H1 (cell line): ENCODE measurements around the gene SPOPL. TPM values are rescaled to one million over a fixed set of nuclear protein-coding genes. Genes with fewer than 3 reads are reported as not detected.

Experiments used
- CTCF ChIA-PET: fragments of 300-600 bp; sonication (Branson Sonifier 250); formaldehyde crosslinking; loops from one replicate; lab custom pipeline; 2021; ENCODE audit not compliant: partially characterized antibody; lab: Charles Lee
- POLR2A ChIA-PET: fragments of 300-600 bp; sonication (Branson Sonifier 250); formaldehyde crosslinking; loops from one replicate; lab custom pipeline; 2021; ENCODE audit warnings: inconsistent platforms; ENCODE audit not compliant: partially characterized antibody; lab: Charles Lee
- DNase-seq, 2 experiments: peaks; one replicate each; pipeline versions ENCODE4 v3.0.0 to v3.0.0-alpha.2; 2010 to 2022; ENCODE audit warnings: low spot score in 2 of 2, low read depth in 1 of 2, mixed read lengths in 1 of 2
- FAIRE-seq: peaks from 2 replicates; lab custom pipeline; 2011; peaks lifted over from hg19 to GRCh38; lab: Jason Lieb, UNC
- H2AFZ ChIP-seq: 2 replicates; pipeline ENCODE4 v1.8.1; 2012; ENCODE audit warnings: low read length, inconsistent platforms
- H2AK5ac ChIP-seq: 2 replicates; pipeline ENCODE4 v1.6.1; 2013; ENCODE audit warnings: low read depth, low read length
- H2BK120ac ChIP-seq: replicated peaks from 2 replicates; pipeline ENCODE3; 2013; ENCODE audit warnings: low read depth, low read length, inconsistent platforms
- H2BK12ac ChIP-seq: 2 replicates; pipeline ENCODE4 v1.6.1; 2013; ENCODE audit warnings: low read depth, low read length
- H2BK15ac ChIP-seq: 2 replicates; pipeline ENCODE4 v1.6.1; 2013; ENCODE audit warnings: low read length
- H2BK20ac ChIP-seq: 2 replicates; pipeline ENCODE4 v1.6.1; 2013; ENCODE audit warnings: low read length
- H2BK5ac ChIP-seq: 2 replicates; pipeline ENCODE4 v1.6.1; 2013; ENCODE audit warnings: low read depth, low read length
- H3K14ac ChIP-seq: 2 replicates; pipeline ENCODE4 v1.6.1; 2013; ENCODE audit warnings: inconsistent platforms; ENCODE audit not compliant: insufficient read length
- H3K18ac ChIP-seq: 2 replicates; pipeline ENCODE4 v1.6.1; 2013; ENCODE audit warnings: low read length; ENCODE audit errors: extremely low read depth
- H3K23ac ChIP-seq: 2 replicates; pipeline ENCODE4 v1.6.1; 2013; ENCODE audit warnings: inconsistent platforms; ENCODE audit not compliant: insufficient read length
- H3K23me2 ChIP-seq: 2 replicates; pipeline ENCODE4 v1.6.1; 2013; ENCODE audit warnings: low read depth, low read length
- H3K27ac ChIP-seq: 2 replicates; pipeline ENCODE4 v1.6.1; 2011; ENCODE audit warnings: low read depth, low read length, inconsistent platforms
- H3K27me3 ChIP-seq, 4 experiments: replicated peaks in 1 of 4; 1 replicate in 1 of 4; 2 replicates in 3 of 4; pipeline versions ENCODE4 v1.6.1 to v1.8.1; 2011 to 2013; ENCODE audit warnings: low read length in 3 of 4, mild to moderate bottlenecking in 3 of 4, inconsistent platforms in 2 of 4, mixed read lengths in 2 of 4, moderate library complexity in 1 of 4; ENCODE audit not compliant: control insufficient read depth in 3 of 4, insufficient read depth in 3 of 4; ENCODE audit errors: extremely low read depth in 1 of 4
- H3K36me3 ChIP-seq, 4 experiments: 2 replicates each; pipeline versions ENCODE4 v1.6.1 to v1.8.1; 2011 to 2013; ENCODE audit warnings: mild to moderate bottlenecking in 4 of 4, low read length in 3 of 4, moderate library complexity in 2 of 4, control low read depth in 1 of 4, inconsistent platforms in 1 of 4; ENCODE audit not compliant: insufficient read depth in 4 of 4, control insufficient read depth in 2 of 4
- H3K4ac ChIP-seq: replicated peaks from 2 replicates; pipeline ENCODE3; 2013; ENCODE audit warnings: low read length, low read depth, mixed read lengths, inconsistent platforms; ENCODE audit not compliant: insufficient read length
- H3K4me1 ChIP-seq, 4 experiments: replicated peaks in 1 of 4; 1 replicate in 1 of 4; 2 replicates in 3 of 4; pipeline versions ENCODE4 v1.6.1 to v1.8.1; 2011 to 2013; ENCODE audit warnings: low read length in 3 of 4, inconsistent platforms in 2 of 4, mixed read lengths in 1 of 4; ENCODE audit not compliant: insufficient read depth in 4 of 4, control insufficient read depth in 3 of 4
- H3K4me2 ChIP-seq, 2 experiments: 2 replicates each; pipeline versions ENCODE4 v1.6.1 to v1.8.1; 2011 to 2013; ENCODE audit warnings: low read depth in 2 of 2, low read length in 2 of 2, control low read depth in 1 of 2, inconsistent platforms in 1 of 2, mild to moderate bottlenecking in 1 of 2; ENCODE audit not compliant: insufficient read depth in 1 of 2
- H3K4me3 ChIP-seq, 4 experiments: fragments of 200-600, 300-600 bp in 1 of 4; sonication (generic), shearing (Covaris generic), sonication (Bioruptor Twin) in 1 of 4; 2 replicates each; pipeline versions ENCODE4 v1.5.1 to v1.8.1; 2011 to 2016; ENCODE audit warnings: low read length in 4 of 4, low read depth in 3 of 4, control low read depth in 2 of 4, inconsistent platforms in 2 of 4, mild to moderate bottlenecking in 2 of 4, mixed read lengths in 1 of 4, moderate library complexity in 1 of 4; ENCODE audit not compliant: insufficient read depth in 2 of 4; ENCODE audit errors: extremely low read depth in 1 of 4
- H3K56ac ChIP-seq: replicated peaks from 2 replicates; pipeline ENCODE3; 2013; ENCODE audit warnings: low read depth, mild to moderate bottlenecking, mixed read lengths, low read length, inconsistent platforms; ENCODE audit not compliant: insufficient read length
- H3K79me1 ChIP-seq: 2 replicates; pipeline ENCODE4 v1.6.1; 2013; ENCODE audit warnings: low read depth, low read length, control low read depth
- H3K79me2 ChIP-seq, 2 experiments: 2 replicates each; pipeline versions ENCODE4 v1.6.1 to v1.8.1; 2012 to 2013; ENCODE audit warnings: low read length in 2 of 2, mild to moderate bottlenecking in 2 of 2, inconsistent platforms in 1 of 2; ENCODE audit not compliant: insufficient read depth in 2 of 2, control insufficient read depth in 1 of 2
- H3K9ac ChIP-seq, 4 experiments: replicated peaks in 1 of 4; 1 replicate in 1 of 4; 2 replicates in 3 of 4; pipeline versions ENCODE4 v1.6.1 to v1.8.1; 2011 to 2013; ENCODE audit warnings: low read depth in 3 of 4, low read length in 3 of 4, control low read depth in 2 of 4, mild to moderate bottlenecking in 2 of 4, moderate library complexity in 2 of 4, inconsistent platforms in 1 of 4; ENCODE audit errors: extremely low read depth in 1 of 4
- H3K9me3 ChIP-seq, 2 experiments: 2 replicates each; pipeline versions ENCODE4 v1.6.1 to v1.8.1; 2012 to 2013; ENCODE audit warnings: mild to moderate bottlenecking in 2 of 2, moderate library complexity in 2 of 2, control low read depth in 1 of 2, inconsistent platforms in 1 of 2, low read depth in 1 of 2, low read length in 1 of 2, mixed read lengths in 1 of 2; ENCODE audit not compliant: insufficient read depth in 2 of 2
- H4K20me1 ChIP-seq, 2 experiments: replicated peaks in 1 of 2; 2 replicates each; pipeline versions ENCODE3 to v1.8.1; 2011 to 2013; ENCODE audit warnings: inconsistent platforms in 2 of 2, low read length in 2 of 2, mild to moderate bottlenecking in 1 of 2; ENCODE audit not compliant: insufficient read depth in 2 of 2, control insufficient read depth in 1 of 2
- H4K5ac ChIP-seq: 2 replicates; pipeline ENCODE4 v1.6.1; 2013; ENCODE audit warnings: low read length, low read depth, mixed read lengths, inconsistent platforms; ENCODE audit not compliant: insufficient read length
- H4K8ac ChIP-seq: 2 replicates; pipeline ENCODE4 v1.8.0; 2013; ENCODE audit warnings: mild to moderate bottlenecking, moderate library complexity, low read length, inconsistent platforms; ENCODE audit not compliant: insufficient read depth; ENCODE audit errors: extremely low read depth
- H4K91ac ChIP-seq: replicated peaks from 2 replicates; pipeline ENCODE3; 2013; ENCODE audit warnings: low read length, mixed read lengths, inconsistent platforms; ENCODE audit not compliant: insufficient read length
- ASH2L ChIP-seq: fragments of 200-600, 300-600 bp; sonication (generic); IDR thresholded peaks from one replicate; pipeline ENCODE4 v1.7.1; 2017; ENCODE audit warnings: low read length
- CHD1 ChIP-seq: IDR thresholded peaks from 2 replicates; pipeline ENCODE4 v1.6.1; 2012; ENCODE audit warnings: low read depth, low read length, improper control_type of control experiment
- EGR1 ChIP-seq: IDR thresholded peaks from 2 replicates; pipeline ENCODE4 v1.6.1; 2011; ENCODE audit warnings: low read depth, low read length, borderline replicate concordance
- GABPA ChIP-seq: IDR thresholded peaks from 2 replicates; pipeline ENCODE4 v1.6.1; 2011; ENCODE audit warnings: mild to moderate bottlenecking, low read length, moderate library complexity, borderline replicate concordance; ENCODE audit not compliant: insufficient read depth
- JUN ChIP-seq: IDR thresholded peaks from 2 replicates; pipeline ENCODE4 v1.6.1; 2011; ENCODE audit warnings: low read depth, mild to moderate bottlenecking, improper control_type of control experiment, low read length
- JUND ChIP-seq: IDR thresholded peaks from 2 replicates; pipeline ENCODE4 v1.6.1; 2011; ENCODE audit warnings: mild to moderate bottlenecking, improper control_type of control experiment, low read length
- RFX5 ChIP-seq: IDR thresholded peaks from 2 replicates; pipeline ENCODE4 v1.6.1; 2011; ENCODE audit warnings: low read depth, low read length, improper control_type of control experiment, borderline replicate concordance
- RNF2 ChIP-seq: fragments of 200-900, 300-1000 bp; sonication (generic); IDR thresholded peaks from 2 replicates; pipeline ENCODE4 v1.7.1; 2016; ENCODE audit warnings: borderline replicate concordance, low read depth, mild to moderate bottlenecking, antibody characterized with exemption, low read length; ENCODE audit not compliant: poor library complexity, severe bottlenecking; ENCODE audit errors: missing control alignments
- SIX5 ChIP-seq: IDR thresholded peaks from 2 replicates; pipeline ENCODE4 v1.6.1; 2011; ENCODE audit warnings: mild to moderate bottlenecking, low read depth, low read length
- SP2 ChIP-seq: IDR thresholded peaks from 2 replicates; pipeline ENCODE4 v1.6.1; 2012; ENCODE audit warnings: mild to moderate bottlenecking, low read length, inconsistent platforms
- SRF ChIP-seq: IDR thresholded peaks from 2 replicates; pipeline ENCODE4 v1.6.1; 2011; ENCODE audit warnings: mild to moderate bottlenecking, low read depth, low read length, moderate library complexity
- TCF12 ChIP-seq: IDR thresholded peaks from 2 replicates; pipeline ENCODE4 v1.6.1; 2011; ENCODE audit warnings: low read depth, mild to moderate bottlenecking, low read length
- polyA plus RNA-seq, 7 experiments: library from polyadenylated mRNA; depleted of rRNA in 3 of 7; stranded (reverse) in 5 of 7; unstranded in 2 of 7; fragments of >200 nt in 5 of 7; fragments of 200-250 nt in 2 of 7; gene quantifications; 1 replicate in 5 of 7; 2 replicates in 1 of 7; 4 replicates in 1 of 7; pipeline versions ENCODE4 v1.2.1 to v1.2.3, GENCODE V29; 2011 to 2013; ENCODE audit warnings: missing spikeins in 2 of 7, mixed read lengths in 2 of 7
- total RNA-seq: library from RNA; stranded (reverse); fragmentation: NEBNext Ultra II Directional; extraction: Animal tissue kit (Norgen Biotek cat#: 25700); gene quantifications from 2 replicates; pipeline ENCODE4 v1.2.1, GENCODE V29; 2021
- TF ChIP-seq, protein P1 (sequence below), 3 experiments: IDR thresholded peaks; 1 replicate in 2 of 3; 2 replicates in 1 of 3; pipeline versions ENCODE4 v1.5.1 to v1.6.1; 2011; ENCODE audit warnings: low read length in 3 of 3, mild to moderate bottlenecking in 3 of 3, inconsistent platforms in 2 of 3, low read depth in 1 of 3, moderate library complexity in 1 of 3; ENCODE audit not compliant: insufficient read depth in 1 of 3; ENCODE audit errors: control extremely low read depth in 1 of 3

Gene SPOPL
- total and polyA plus RNA-seq, 2 of the 8 experiments (the other 6 are each of a cell fraction or from before 2014, with no cell fraction given) = 1.9 to 14.5 TPM

DNA sequence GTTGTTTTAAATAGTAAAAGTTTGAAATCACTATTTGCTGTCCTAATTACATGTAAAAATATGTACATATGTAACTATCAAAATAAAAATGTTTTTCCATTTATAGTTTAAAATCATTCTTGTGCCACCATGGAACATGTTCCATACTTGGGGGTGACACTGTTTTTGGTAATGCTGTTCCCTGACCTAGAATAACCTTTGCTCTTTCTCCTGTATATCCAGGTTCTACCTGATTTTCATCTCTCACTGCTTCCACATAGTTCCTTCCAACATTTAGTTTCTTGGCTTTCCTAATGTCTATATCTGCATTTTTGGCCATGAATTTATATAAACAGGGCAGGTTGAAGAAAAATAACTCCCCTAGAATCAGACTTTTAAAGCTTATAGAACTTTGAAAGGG is 2.5 kb downstream of the SPOPL start:
- no peak overlapping the region for H4K8ac ChIP-seq
- H3K27ac ChIP-seq = no peak overlapping the region
- H2AFZ ChIP-seq = no peak overlapping the region
- ChIA-PET POLR2A (interaction anchor here (1.6 kb wide), 1 partner anchor 9 kb away, joined by 3 read pairs; no protein-coding TSS in a partner anchor), CTCF (no interaction called here)
- TF ChIP-seq RFX5 = no peak
- TF ChIP-seq TCF12 = no peak
- no peak for TF ChIP-seq EGR1
- TF ChIP-seq, protein P1, sequence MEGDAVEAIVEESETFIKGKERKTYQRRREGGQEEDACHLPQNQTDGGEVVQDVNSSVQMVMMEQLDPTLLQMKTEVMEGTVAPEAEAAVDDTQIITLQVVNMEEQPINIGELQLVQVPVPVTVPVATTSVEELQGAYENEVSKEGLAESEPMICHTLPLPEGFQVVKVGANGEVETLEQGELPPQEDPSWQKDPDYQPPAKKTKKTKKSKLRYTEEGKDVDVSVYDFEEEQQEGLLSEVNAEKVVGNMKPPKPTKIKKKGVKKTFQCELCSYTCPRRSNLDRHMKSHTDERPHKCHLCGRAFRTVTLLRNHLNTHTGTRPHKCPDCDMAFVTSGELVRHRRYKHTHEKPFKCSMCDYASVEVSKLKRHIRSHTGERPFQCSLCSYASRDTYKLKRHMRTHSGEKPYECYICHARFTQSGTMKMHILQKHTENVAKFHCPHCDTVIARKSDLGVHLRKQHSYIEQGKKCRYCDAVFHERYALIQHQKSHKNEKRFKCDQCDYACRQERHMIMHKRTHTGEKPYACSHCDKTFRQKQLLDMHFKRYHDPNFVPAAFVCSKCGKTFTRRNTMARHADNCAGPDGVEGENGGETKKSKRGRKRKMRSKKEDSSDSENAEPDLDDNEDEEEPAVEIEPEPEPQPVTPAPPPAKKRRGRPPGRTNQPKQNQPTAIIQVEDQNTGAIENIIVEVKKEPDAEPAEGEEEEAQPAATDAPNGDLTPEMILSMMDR (IDR thresholded peaks at IDR 0.05; ENCODE audit: control extremely low read depth in 1 of 3, insufficient read depth in 1 of 3, low read depth in 1 of 3, low read length in 3 of 3) = no peak
- TF ChIP-seq JUND = no peak
- no peak for TF ChIP-seq RNF2
- TF ChIP-seq GABPA = no peak
- no peak for TF ChIP-seq JUN
- no peak for TF ChIP-seq SP2
- TF ChIP-seq ASH2L = no peak
- no peak for TF ChIP-seq CHD1
- no peak for TF ChIP-seq SIX5
- no peak for TF ChIP-seq SRF
- H2BK5ac ChIP-seq = no peak overlapping the region
- H3K9me3 ChIP-seq = no peaks in the 10 kb centered on the region
- H3K56ac ChIP-seq = no peak overlapping the region
- H4K5ac ChIP-seq = no peak overlapping the region
- peak overlapping the region in 1 of 2 experiments; percentile 73; a peak in 1 of 4 replicates for H3K4me2 ChIP-seq
- H3K14ac ChIP-seq = no peak overlapping the region
- peaks cover 0 to 11% (median 2%) of the 10 kb centered on the region in 4 experiments; a peak in 5 of 7 replicates for H3K4me1 ChIP-seq
- no peak overlapping the region for H3K23ac ChIP-seq
- no peaks in the 10 kb centered on the region for H3K36me3 ChIP-seq
- no peaks in the 10 kb centered on the region; the same call in 1 of the 2 replicates for H3K79me1 ChIP-seq
- FAIRE-seq (no peak), DNase-seq (no peak)
- H2BK20ac ChIP-seq = no peak overlapping the region
- no peak overlapping the region; a peak in 1 of 7 replicates for H3K9ac ChIP-seq
- no peak overlapping the region for H2AK5ac ChIP-seq
- H4K91ac ChIP-seq = no peak overlapping the region
- no peaks in the 10 kb centered on the region; a peak in 1 of 7 replicates for H3K27me3 ChIP-seq
- H3K79me2 ChIP-seq = peaks cover 3 to 65% of the 10 kb centered on the region in 2 experiments; a peak in 3 of 4 replicates
- H3K4ac ChIP-seq = no peak overlapping the region
- no peak overlapping the region for H2BK12ac ChIP-seq
- no peak overlapping the region for H2BK120ac ChIP-seq
- H3K18ac ChIP-seq = no peak overlapping the region
- H2BK15ac ChIP-seq = no peak overlapping the region
- H3K23me2 ChIP-seq = peaks cover 7% of the 10 kb centered on the region
- peaks cover 4 to 6% of the 10 kb centered on the region in 2 experiments for H4K20me1 ChIP-seq
- H3K4me3 ChIP-seq = peak overlapping the region in 1 of 4 experiments; percentile 77; a peak in 3 of 8 replicates
